ENCODE measurements around the gene TMEM40. TPM values are rescaled to one million over a fixed set of nuclear protein-coding genes. Genes with fewer than 3 reads are reported as not detected.

The TMEM40 gene
- total RNA-seq, 3 donors from 2014 or later (not counting 1 experiment from before 2014, with no cell fraction given): 5.3 to 6.5 TPM; not detected in 1

- Histone ChIP-seq H3K27ac (ENCODE audit: low read length) (no peak overlapping the region), H3K36me3 (ENCODE audit: control insufficient read depth, insufficient read depth, low read length) (no peaks in the 10 kb centered on the region), H3K9me3 (ENCODE audit: control insufficient read depth, insufficient read depth, low read length) (peaks cover 4% of the 10 kb centered on the region), H3K4me3 (ENCODE audit: low read length) (no peak overlapping the region), H3K4me1 (ENCODE audit: control insufficient read depth, insufficient read depth, low read length) (no peaks in the 10 kb centered on the region), H3K27me3 (ENCODE audit: control insufficient read depth, insufficient read depth, low read length) (no peaks in the 10 kb centered on the region)
- Mint-ChIP-seq H3K27ac (no peak overlapping the region), H3K4me1 (no peaks in the 10 kb centered on the region), H3K4me3 (no peak overlapping the region), H3K36me3 (no peaks in the 10 kb centered on the region), H3K9me3 (no peaks in the 10 kb centered on the region), H3K27me3 (ENCODE audit: low read depth in 2 of 2) (peaks cover 2 to 9% of the 10 kb centered on the region in 2 donors)
- TF ChIP-seq CTCF (IDR thresholded peaks at IDR 0.05): no peak
- no peak for DNase-seq
- intact Hi-C loops (cut with micrococcal nuclease): no loop called here
- no peak for ATAC-seq
- WGBS (ENCODE audit: insufficient coverage): 94% methylated on average over 1 of the region's 1 CpG
Observed at GRCh38 chr3:12773710-12774086, 14.6 kb upstream of the TMEM40 start.

- peaks cover 2 to 9% of the 10 kb centered on the region in 2 donors for H3K27me3 Mint-ChIP-seq (ENCODE audit: low read depth in 2 of 2)
- Histone ChIP-seq H3K4me3 (ENCODE audit: low read length) (no peak overlapping the region), H3K27ac (ENCODE audit: low read length) (no peak overlapping the region), H3K4me1 (ENCODE audit: control insufficient read depth, insufficient read depth, low read length) (no peaks in the 10 kb centered on the region), H3K36me3 (ENCODE audit: control insufficient read depth, insufficient read depth, low read length) (no peaks in the 10 kb centered on the region), H3K27me3 (ENCODE audit: control insufficient read depth, insufficient read depth, low read length) (no peaks in the 10 kb centered on the region), H3K9me3 (ENCODE audit: control insufficient read depth, insufficient read depth, low read length) (peaks cover 4% of the 10 kb centered on the region)
- no peaks in the 10 kb centered on the region for H3K36me3 Mint-ChIP-seq
- intact Hi-C loops (cut with micrococcal nuclease): no loop called here
- DNase-seq: no peak
- H3K4me1 Mint-ChIP-seq: no peaks in the 10 kb centered on the region
- no peaks in the 10 kb centered on the region for H3K9me3 Mint-ChIP-seq
- no peak for TF ChIP-seq CTCF (IDR thresholded peaks at IDR 0.05)
- no peak overlapping the region for H3K27ac Mint-ChIP-seq
- ATAC-seq: no peak
- no peak overlapping the region for H3K4me3 Mint-ChIP-seq
- WGBS (ENCODE audit: insufficient coverage): 54% methylated on average over 2 of the region's 2 CpGs
Observed at GRCh38 chr3:12773030-12773709, 14.1 kb upstream of the TMEM40 start.

- Histone ChIP-seq H3K36me3 (ENCODE audit: control insufficient read depth, insufficient read depth, low read length) (no peaks in the 10 kb centered on the region), H3K27ac (ENCODE audit: low read length) (no peak overlapping the region), H3K4me1 (ENCODE audit: control insufficient read depth, insufficient read depth, low read length) (no peaks in the 10 kb centered on the region), H3K27me3 (ENCODE audit: control insufficient read depth, insufficient read depth, low read length) (no peaks in the 10 kb centered on the region), H3K9me3 (ENCODE audit: control insufficient read depth, insufficient read depth, low read length) (peaks cover 4% of the 10 kb centered on the region), H3K4me3 (ENCODE audit: low read length) (no peak overlapping the region)
- ATAC-seq (no peak), DNase-seq (no peak)
- intact Hi-C loops (cut with micrococcal nuclease): no loop called here
- Mint-ChIP-seq H3K27me3 (ENCODE audit: low read depth in 2 of 2) (peaks cover 2 to 10% of the 10 kb centered on the region in 2 donors), H3K4me1 (no peaks in the 10 kb centered on the region), H3K36me3 (no peaks in the 10 kb centered on the region), H3K9me3 (no peaks in the 10 kb centered on the region), H3K4me3 (no peak overlapping the region), H3K27ac (no peak overlapping the region)
- WGBS (ENCODE audit: insufficient coverage): 100% methylated on average over 4 of the region's 5 CpGs
- no peak for TF ChIP-seq CTCF (IDR thresholded peaks at IDR 0.05)
Observed at GRCh38 chr3:12772462-12772861, 13.4 kb upstream of the TMEM40 start.

- WGBS (ENCODE audit: insufficient coverage): 88% methylated on average over 9 of the region's 9 CpGs
- no peak overlapping the region for H3K4me3 Mint-ChIP-seq
- no peak for TF ChIP-seq CTCF (IDR thresholded peaks at IDR 0.05)
Observed at GRCh38 chr3:12771236-12771635, 12.2 kb upstream of the TMEM40 start.

More at GRCh38 chr3:12771236-12771635, 12.2 kb upstream of the TMEM40 start:
- Histone ChIP-seq H3K4me3 (ENCODE audit: low read length) (no peak overlapping the region), H3K36me3 (ENCODE audit: control insufficient read depth, insufficient read depth, low read length) (no peaks in the 10 kb centered on the region), H3K9me3 (ENCODE audit: control insufficient read depth, insufficient read depth, low read length) (peaks cover 4% of the 10 kb centered on the region), H3K27ac (ENCODE audit: low read length) (no peak overlapping the region), H3K27me3 (ENCODE audit: control insufficient read depth, insufficient read depth, low read length) (no peaks in the 10 kb centered on the region), H3K4me1 (ENCODE audit: control insufficient read depth, insufficient read depth, low read length) (no peaks in the 10 kb centered on the region)
- H3K27me3 Mint-ChIP-seq (ENCODE audit: low read depth in 2 of 2): peaks cover 2 to 17% of the 10 kb centered on the region in 2 donors
- no peak overlapping the region for H3K27ac Mint-ChIP-seq
- DNase-seq (no peak), ATAC-seq (no peak)
- no peaks in the 10 kb centered on the region for H3K36me3 Mint-ChIP-seq
- no peaks in the 10 kb centered on the region for H3K9me3 Mint-ChIP-seq
- no peaks in the 10 kb centered on the region for H3K4me1 Mint-ChIP-seq
- intact Hi-C loops (cut with micrococcal nuclease): no loop called here
